H1 (cell line): Measurements from ENCODE around the gene ELOVL1. TPM values are rescaled to one million over a fixed set of nuclear protein-coding genes. Genes with fewer than 3 reads are reported as not detected.

Source experiments
- CTCF ChIA-PET: fragments of 300-600 bp; sonication (Branson Sonifier 250); formaldehyde crosslinking; loops from one replicate; lab custom pipeline; 2021; ENCODE audit not compliant: partially characterized antibody; lab: Charles Lee
- POLR2A ChIA-PET: fragments of 300-600 bp; sonication (Branson Sonifier 250); formaldehyde crosslinking; loops from one replicate; lab custom pipeline; 2021; ENCODE audit warnings: inconsistent platforms; ENCODE audit not compliant: partially characterized antibody; lab: Charles Lee
- DNase-seq, 2 experiments: peaks; one replicate each; pipeline versions ENCODE4 v3.0.0 to v3.0.0-alpha.2; 2010 to 2022; ENCODE audit warnings: low spot score in 2 of 2, low read depth in 1 of 2, mixed read lengths in 1 of 2
- FAIRE-seq: peaks from 2 replicates; lab custom pipeline; 2011; peaks lifted over from hg19 to GRCh38; lab: Jason Lieb, UNC
- H2AFZ ChIP-seq: 2 replicates; pipeline ENCODE4 v1.8.1; 2012; ENCODE audit warnings: low read length, inconsistent platforms
- H2AK5ac ChIP-seq: 2 replicates; pipeline ENCODE4 v1.6.1; 2013; ENCODE audit warnings: low read depth, low read length
- H2BK120ac ChIP-seq: replicated peaks from 2 replicates; pipeline ENCODE3; 2013; ENCODE audit warnings: low read depth, low read length, inconsistent platforms
- H2BK12ac ChIP-seq: 2 replicates; pipeline ENCODE4 v1.6.1; 2013; ENCODE audit warnings: low read depth, low read length
- H2BK15ac ChIP-seq: 2 replicates; pipeline ENCODE4 v1.6.1; 2013; ENCODE audit warnings: low read length
- H2BK20ac ChIP-seq: 2 replicates; pipeline ENCODE4 v1.6.1; 2013; ENCODE audit warnings: low read length
- H2BK5ac ChIP-seq: 2 replicates; pipeline ENCODE4 v1.6.1; 2013; ENCODE audit warnings: low read depth, low read length
- H3K14ac ChIP-seq: 2 replicates; pipeline ENCODE4 v1.6.1; 2013; ENCODE audit warnings: inconsistent platforms; ENCODE audit not compliant: insufficient read length
- H3K18ac ChIP-seq: 2 replicates; pipeline ENCODE4 v1.6.1; 2013; ENCODE audit warnings: low read length; ENCODE audit errors: extremely low read depth
- H3K23ac ChIP-seq: 2 replicates; pipeline ENCODE4 v1.6.1; 2013; ENCODE audit warnings: inconsistent platforms; ENCODE audit not compliant: insufficient read length
- H3K23me2 ChIP-seq: 2 replicates; pipeline ENCODE4 v1.6.1; 2013; ENCODE audit warnings: low read depth, low read length
- H3K27ac ChIP-seq: 2 replicates; pipeline ENCODE4 v1.6.1; 2011; ENCODE audit warnings: low read depth, low read length, inconsistent platforms
- H3K27me3 ChIP-seq, 4 experiments: replicated peaks in 1 of 4; 1 replicate in 1 of 4; 2 replicates in 3 of 4; pipeline versions ENCODE4 v1.6.1 to v1.8.1; 2011 to 2013; ENCODE audit warnings: low read length in 3 of 4, mild to moderate bottlenecking in 3 of 4, inconsistent platforms in 2 of 4, mixed read lengths in 2 of 4, moderate library complexity in 1 of 4; ENCODE audit not compliant: control insufficient read depth in 3 of 4, insufficient read depth in 3 of 4; ENCODE audit errors: extremely low read depth in 1 of 4
- H3K36me3 ChIP-seq, 4 experiments: 2 replicates each; pipeline versions ENCODE4 v1.6.1 to v1.8.1; 2011 to 2013; ENCODE audit warnings: mild to moderate bottlenecking in 4 of 4, low read length in 3 of 4, moderate library complexity in 2 of 4, control low read depth in 1 of 4, inconsistent platforms in 1 of 4; ENCODE audit not compliant: insufficient read depth in 4 of 4, control insufficient read depth in 2 of 4
- H3K4ac ChIP-seq: replicated peaks from 2 replicates; pipeline ENCODE3; 2013; ENCODE audit warnings: low read length, low read depth, mixed read lengths, inconsistent platforms; ENCODE audit not compliant: insufficient read length
- H3K4me1 ChIP-seq, 4 experiments: replicated peaks in 1 of 4; 1 replicate in 1 of 4; 2 replicates in 3 of 4; pipeline versions ENCODE4 v1.6.1 to v1.8.1; 2011 to 2013; ENCODE audit warnings: low read length in 3 of 4, inconsistent platforms in 2 of 4, mixed read lengths in 1 of 4; ENCODE audit not compliant: insufficient read depth in 4 of 4, control insufficient read depth in 3 of 4
- H3K4me2 ChIP-seq, 2 experiments: 2 replicates each; pipeline versions ENCODE4 v1.6.1 to v1.8.1; 2011 to 2013; ENCODE audit warnings: low read depth in 2 of 2, low read length in 2 of 2, control low read depth in 1 of 2, inconsistent platforms in 1 of 2, mild to moderate bottlenecking in 1 of 2; ENCODE audit not compliant: insufficient read depth in 1 of 2
- H3K4me3 ChIP-seq, 4 experiments: fragments of 200-600, 300-600 bp in 1 of 4; sonication (generic), shearing (Covaris generic), sonication (Bioruptor Twin) in 1 of 4; 2 replicates each; pipeline versions ENCODE4 v1.5.1 to v1.8.1; 2011 to 2016; ENCODE audit warnings: low read length in 4 of 4, low read depth in 3 of 4, control low read depth in 2 of 4, inconsistent platforms in 2 of 4, mild to moderate bottlenecking in 2 of 4, mixed read lengths in 1 of 4, moderate library complexity in 1 of 4; ENCODE audit not compliant: insufficient read depth in 2 of 4; ENCODE audit errors: extremely low read depth in 1 of 4
- H3K56ac ChIP-seq: replicated peaks from 2 replicates; pipeline ENCODE3; 2013; ENCODE audit warnings: low read depth, mild to moderate bottlenecking, mixed read lengths, low read length, inconsistent platforms; ENCODE audit not compliant: insufficient read length
- H3K79me1 ChIP-seq: 2 replicates; pipeline ENCODE4 v1.6.1; 2013; ENCODE audit warnings: low read depth, low read length, control low read depth
- H3K79me2 ChIP-seq, 2 experiments: 2 replicates each; pipeline versions ENCODE4 v1.6.1 to v1.8.1; 2012 to 2013; ENCODE audit warnings: low read length in 2 of 2, mild to moderate bottlenecking in 2 of 2, inconsistent platforms in 1 of 2; ENCODE audit not compliant: insufficient read depth in 2 of 2, control insufficient read depth in 1 of 2
- H3K9ac ChIP-seq, 4 experiments: replicated peaks in 1 of 4; 1 replicate in 1 of 4; 2 replicates in 3 of 4; pipeline versions ENCODE4 v1.6.1 to v1.8.1; 2011 to 2013; ENCODE audit warnings: low read depth in 3 of 4, low read length in 3 of 4, control low read depth in 2 of 4, mild to moderate bottlenecking in 2 of 4, moderate library complexity in 2 of 4, inconsistent platforms in 1 of 4; ENCODE audit errors: extremely low read depth in 1 of 4
- H3K9me3 ChIP-seq, 2 experiments: 2 replicates each; pipeline versions ENCODE4 v1.6.1 to v1.8.1; 2012 to 2013; ENCODE audit warnings: mild to moderate bottlenecking in 2 of 2, moderate library complexity in 2 of 2, control low read depth in 1 of 2, inconsistent platforms in 1 of 2, low read depth in 1 of 2, low read length in 1 of 2, mixed read lengths in 1 of 2; ENCODE audit not compliant: insufficient read depth in 2 of 2
- H4K20me1 ChIP-seq, 2 experiments: replicated peaks in 1 of 2; 2 replicates each; pipeline versions ENCODE3 to v1.8.1; 2011 to 2013; ENCODE audit warnings: inconsistent platforms in 2 of 2, low read length in 2 of 2, mild to moderate bottlenecking in 1 of 2; ENCODE audit not compliant: insufficient read depth in 2 of 2, control insufficient read depth in 1 of 2
- H4K5ac ChIP-seq: 2 replicates; pipeline ENCODE4 v1.6.1; 2013; ENCODE audit warnings: low read length, low read depth, mixed read lengths, inconsistent platforms; ENCODE audit not compliant: insufficient read length
- H4K8ac ChIP-seq: 2 replicates; pipeline ENCODE4 v1.8.0; 2013; ENCODE audit warnings: mild to moderate bottlenecking, moderate library complexity, low read length, inconsistent platforms; ENCODE audit not compliant: insufficient read depth; ENCODE audit errors: extremely low read depth
- H4K91ac ChIP-seq: replicated peaks from 2 replicates; pipeline ENCODE3; 2013; ENCODE audit warnings: low read length, mixed read lengths, inconsistent platforms; ENCODE audit not compliant: insufficient read length
- CEBPB ChIP-seq: IDR thresholded peaks from 2 replicates; pipeline ENCODE4 v1.6.1; 2012; ENCODE audit warnings: low read depth, low read length
- CHD1 ChIP-seq: IDR thresholded peaks from 2 replicates; pipeline ENCODE4 v1.6.1; 2012; ENCODE audit warnings: low read depth, low read length, improper control_type of control experiment
- EP300 ChIP-seq, 2 experiments: IDR thresholded peaks; 1 replicate in 1 of 2; 2 replicates in 1 of 2; pipeline ENCODE4 v1.6.1; 2011 to 2012; ENCODE audit warnings: low read depth in 2 of 2, low read length in 2 of 2, mild to moderate bottlenecking in 2 of 2, borderline replicate concordance in 1 of 2, inconsistent platforms in 1 of 2, moderate library complexity in 1 of 2
- EZH2 ChIP-seq: fragments of 200-600 bp; sonication (generic); IDR thresholded peaks from 2 replicates; pipeline ENCODE4 v1.7.1; 2012; ENCODE audit warnings: low read depth, mild to moderate bottlenecking, moderate library complexity, low read length, inconsistent platforms; ENCODE audit not compliant: severe bottlenecking
- JUN ChIP-seq: IDR thresholded peaks from 2 replicates; pipeline ENCODE4 v1.6.1; 2011; ENCODE audit warnings: low read depth, mild to moderate bottlenecking, improper control_type of control experiment, low read length
- NANOG ChIP-seq: IDR thresholded peaks from 2 replicates; pipeline ENCODE4 v1.6.1; 2011; ENCODE audit warnings: low read length, low read depth, mild to moderate bottlenecking, inconsistent platforms; ENCODE audit not compliant: insufficient read depth, poor library complexity, severe bottlenecking
- SIN3A ChIP-seq, 2 experiments: IDR thresholded peaks in 1 of 2; conservative IDR thresholded peaks in 1 of 2; 2 replicates each; pipeline ENCODE4 v1.6.1; 2011 to 2012; ENCODE audit warnings: low read length in 2 of 2, improper control_type of control experiment in 1 of 2, low read depth in 1 of 2, mild to moderate bottlenecking in 1 of 2
- SP1 ChIP-seq: IDR thresholded peaks from 2 replicates; pipeline ENCODE4 v1.6.1; 2011; ENCODE audit warnings: low read depth, low read length
- SRF ChIP-seq: IDR thresholded peaks from 2 replicates; pipeline ENCODE4 v1.6.1; 2011; ENCODE audit warnings: mild to moderate bottlenecking, low read depth, low read length, moderate library complexity
- SUZ12 ChIP-seq: fragments of 200-600 bp; sonication (generic); IDR thresholded peaks from 2 replicates; pipeline ENCODE4 v1.6.1; 2012; ENCODE audit warnings: mild to moderate bottlenecking, inconsistent platforms, low read length, moderate library complexity, mixed read lengths
- WGBS, 2 experiments: shearing (Covaris generic) in 1 of 2; methylation state at CpG; one replicate each; pipeline versions ENCODE4 v1.1.6 to v1.1.7; 2013 to 2015; ENCODE audit warnings: low lambda C conversion rate in 2 of 2, mixed read lengths in 2 of 2, inconsistent platforms in 1 of 2, low coverage in 1 of 2, missing lambda C conversion rate in 1 of 2; ENCODE audit not compliant: insufficient replicate concordance in 2 of 2, insufficient coverage in 1 of 2, insufficient read length in 1 of 2; ENCODE audit errors: extremely low coverage in 1 of 2, missing lambda C conversion rate in 1 of 2; 5-methylcytosine and 5-hydroxymethylcytosine counted together
- polyA plus RNA-seq, 7 experiments: library from polyadenylated mRNA; depleted of rRNA in 3 of 7; stranded (reverse) in 5 of 7; unstranded in 2 of 7; fragments of >200 nt in 5 of 7; fragments of 200-250 nt in 2 of 7; gene quantifications; 1 replicate in 5 of 7; 2 replicates in 1 of 7; 4 replicates in 1 of 7; pipeline versions ENCODE4 v1.2.1 to v1.2.3, GENCODE V29; 2011 to 2013; ENCODE audit warnings: missing spikeins in 2 of 7, mixed read lengths in 2 of 7
- total RNA-seq: library from RNA; stranded (reverse); fragmentation: NEBNext Ultra II Directional; extraction: Animal tissue kit (Norgen Biotek cat#: 25700); gene quantifications from 2 replicates; pipeline ENCODE4 v1.2.1, GENCODE V29; 2021
- TF ChIP-seq, protein P1 (sequence below): IDR thresholded peaks from 2 replicates; pipeline ENCODE4 v1.6.1; 2012; ENCODE audit warnings: low read length, inconsistent platforms

ELOVL1 gene
- total and polyA plus RNA-seq, 2 of the 8 experiments (the other 6 are each of a cell fraction or from before 2014, with no cell fraction given) = 28.5 to 68.1 TPM

DNA sequence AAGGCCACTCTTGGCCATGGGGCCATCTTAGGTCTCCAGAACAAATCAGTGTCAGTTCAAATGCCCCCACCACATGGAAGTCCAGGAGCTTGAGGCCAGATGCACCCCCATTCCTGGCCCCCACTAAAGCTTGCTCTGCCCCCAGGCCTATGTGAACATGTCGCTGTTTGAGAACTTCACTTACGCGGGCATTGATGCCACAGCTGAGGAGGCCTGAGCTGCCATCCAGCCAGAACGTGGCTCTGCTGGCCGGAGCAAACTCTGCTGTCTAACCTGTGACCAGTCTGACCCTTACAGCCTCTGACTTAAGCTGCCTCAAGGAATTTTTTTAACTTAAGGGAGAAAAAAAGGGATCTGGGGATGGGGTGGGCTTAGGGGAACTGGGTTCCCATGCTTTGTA, 45.3 kb downstream of the ELOVL1 start:
- no peak overlapping the region for H3K4ac ChIP-seq
- H3K9me3 ChIP-seq = peaks cover 0 to 3% of the 10 kb centered on the region in 2 experiments; a peak in 1 of 4 replicates
- no peak overlapping the region for H3K9ac ChIP-seq
- no peaks in the 10 kb centered on the region; a peak in 1 of 7 replicates for H3K27me3 ChIP-seq
- no peak overlapping the region for H2BK12ac ChIP-seq
- ChIA-PET CTCF (interaction anchor here (0.8 to 1.5 kb wide), 7 partner anchors 8 to 96 kb away, joined by 3 to 4 read pairs (median 3); partner anchors contain the start of gene C1orf210), POLR2A (interaction anchor here (1.0 kb wide), 1 partner anchor 38 kb away, joined by 4 read pairs; no protein-coding TSS in a partner anchor)
- H4K91ac ChIP-seq = no peak overlapping the region
- no peaks in the 10 kb centered on the region for H3K79me1 ChIP-seq
- no peak for DNase-seq
- H3K56ac ChIP-seq = no peak overlapping the region
- no peak overlapping the region for H3K23ac ChIP-seq
- WGBS, 2 experiments = 98% methylated on average over 5 of the region's 5 CpGs; no CpG with 5 or more reads in 1 of the 2 experiments
- H4K8ac ChIP-seq = no peak overlapping the region
- no peak overlapping the region for H4K5ac ChIP-seq
- H3K79me2 ChIP-seq = no peaks in the 10 kb centered on the region
- no peak overlapping the region for H3K27ac ChIP-seq
- no peak overlapping the region for H2BK20ac ChIP-seq
- H3K36me3 ChIP-seq = no peaks in the 10 kb centered on the region
- no peak overlapping the region for H2BK5ac ChIP-seq
- no peak overlapping the region for H3K4me3 ChIP-seq
- TF ChIP-seq, protein P1, sequence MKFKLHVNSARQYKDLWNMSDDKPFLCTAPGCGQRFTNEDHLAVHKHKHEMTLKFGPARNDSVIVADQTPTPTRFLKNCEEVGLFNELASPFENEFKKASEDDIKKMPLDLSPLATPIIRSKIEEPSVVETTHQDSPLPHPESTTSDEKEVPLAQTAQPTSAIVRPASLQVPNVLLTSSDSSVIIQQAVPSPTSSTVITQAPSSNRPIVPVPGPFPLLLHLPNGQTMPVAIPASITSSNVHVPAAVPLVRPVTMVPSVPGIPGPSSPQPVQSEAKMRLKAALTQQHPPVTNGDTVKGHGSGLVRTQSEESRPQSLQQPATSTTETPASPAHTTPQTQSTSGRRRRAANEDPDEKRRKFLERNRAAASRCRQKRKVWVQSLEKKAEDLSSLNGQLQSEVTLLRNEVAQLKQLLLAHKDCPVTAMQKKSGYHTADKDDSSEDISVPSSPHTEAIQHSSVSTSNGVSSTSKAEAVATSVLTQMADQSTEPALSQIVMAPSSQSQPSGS = no peak
- TF ChIP-seq CHD1 (no peak), SRF (no peak), SUZ12 (no peak), JUN (no peak), EP300 (IDR thresholded peaks at IDR 0.05; ENCODE audit: borderline replicate concordance in 1 of 2, low read depth in 2 of 2, low read length in 2 of 2) (no peak), NANOG (no peak), SIN3A (conservative IDR thresholded peaks at IDR 0.05 in 1 of 2, IDR thresholded peaks at IDR 0.05 in 1 of 2; ENCODE audit: low read depth in 1 of 2, low read length in 2 of 2) (no peak), SP1 (no peak), EZH2 (no peak), CEBPB (no peak)
- H3K14ac ChIP-seq = no peak overlapping the region
- no peak overlapping the region for H2AFZ ChIP-seq
- no peak overlapping the region for H3K18ac ChIP-seq
- no peak for FAIRE-seq
- H3K4me2 ChIP-seq = no peak overlapping the region
- no peak overlapping the region for H2BK120ac ChIP-seq
- H4K20me1 ChIP-seq = no peaks in the 10 kb centered on the region
- no peak overlapping the region for H2BK15ac ChIP-seq
- peaks cover 0 to 5% (median 2%) of the 10 kb centered on the region in 4 experiments; a peak in 3 of 7 replicates for H3K4me1 ChIP-seq
- H3K23me2 ChIP-seq = no peaks in the 10 kb centered on the region
- H2AK5ac ChIP-seq = no peak overlapping the region
